GM23338 (cell line): ENCODE results near the gene F2. TPM values are rescaled to one million over a fixed set of nuclear protein-coding genes. Genes with fewer than 3 reads are reported as not detected.

ENCODE experiments used
- ATAC-seq: fragments of 200-7000 bp; cut with Tn5 transposase; 3 replicates; pipeline ENCODE4 v1.9.1; 2020
- DNase-seq: peaks from one replicate; pipeline ENCODE4 v3.0.0-alpha.2; 2015; ENCODE audit warnings: low spot score
- H2AFZ ChIP-seq: fragments of 200-600 bp; sonication (generic); 2 replicates; pipeline ENCODE4 v1.8.0; 2016; ENCODE audit warnings: antibody characterized with exemption, mild to moderate bottlenecking, moderate library complexity
- H3F3A ChIP-seq: fragments of 200-600 bp; sonication (generic); replicated peaks from 2 replicates; pipeline ENCODE4 v1.8.0; 2017; ENCODE audit warnings: antibody characterized with exemption, mixed run types, low read depth
- H3K27ac ChIP-seq: fragments of 200-600 bp; sonication (generic); 2 replicates; pipeline ENCODE4 v1.6.1; 2016; ENCODE audit warnings: low read depth
- H3K27me3 ChIP-seq: fragments of 200-600 bp; sonication (generic); 2 replicates; pipeline ENCODE4 v1.8.0; 2016; ENCODE audit warnings: mild to moderate bottlenecking, mixed run types, moderate library complexity; ENCODE audit not compliant: insufficient read depth
- H3K36me3 ChIP-seq: fragments of 200-600 bp; sonication (generic); 2 replicates; pipeline ENCODE4 v1.8.0; 2016; ENCODE audit warnings: mild to moderate bottlenecking; ENCODE audit not compliant: insufficient read depth
- H3K4me1 ChIP-seq: fragments of 200-600 bp; sonication (generic); 2 replicates; pipeline ENCODE4 v1.8.0; 2016; ENCODE audit warnings: mild to moderate bottlenecking, moderate library complexity; ENCODE audit not compliant: insufficient read depth
- H3K4me2 ChIP-seq: fragments of 200-600 bp; sonication (generic); 2 replicates; pipeline ENCODE4 v1.7.1; 2017; ENCODE audit warnings: mixed run types
- H3K4me3 ChIP-seq: fragments of 200-600 bp; sonication (generic); 2 replicates; pipeline ENCODE4 v1.6.1; 2016; ENCODE audit warnings: mixed run types
- H3K79me2 ChIP-seq: fragments of 200-600 bp; sonication (generic); replicated peaks from 2 replicates; pipeline ENCODE4 v1.8.0; 2017; ENCODE audit warnings: mild to moderate bottlenecking; ENCODE audit not compliant: insufficient read depth
- H3K9me2 ChIP-seq: fragments of 200-600 bp; sonication (generic); 2 replicates; pipeline ENCODE4 v1.8.0; 2017; ENCODE audit not compliant: insufficient read depth
- H4K20me1 ChIP-seq: fragments of 200-600 bp; sonication (generic); replicated peaks from 2 replicates; pipeline ENCODE4 v1.8.0; 2017; ENCODE audit warnings: mild to moderate bottlenecking; ENCODE audit not compliant: insufficient read depth
- H3K27ac Mint-ChIP-seq: 2 replicates; pipeline ENCODE4 v1.8.0; 2020; ENCODE audit warnings: inconsistent platforms, mild to moderate bottlenecking, moderate library complexity, mixed read lengths
- H3K27me3 Mint-ChIP-seq: 3 replicates; pipeline ENCODE4 v1.8.0; 2022; ENCODE audit warnings: low read depth, mild to moderate bottlenecking, moderate library complexity, mixed read lengths, inconsistent platforms; ENCODE audit not compliant: insufficient read depth, poor library complexity
- H3K36me3 Mint-ChIP-seq: 3 replicates; pipeline ENCODE4 v1.8.0; 2021; ENCODE audit warnings: low read depth, mild to moderate bottlenecking, inconsistent platforms, moderate library complexity, mixed read lengths
- H3K4me1 Mint-ChIP-seq: 3 replicates; pipeline ENCODE4 v1.8.0; 2020; ENCODE audit warnings: mild to moderate bottlenecking, inconsistent platforms, mixed read lengths
- H3K4me3 Mint-ChIP-seq: 3 replicates; pipeline ENCODE4 v1.8.0; 2021; ENCODE audit warnings: moderate library complexity, mild to moderate bottlenecking, inconsistent platforms, mixed read lengths
- H3K9me3 Mint-ChIP-seq: 3 replicates; pipeline ENCODE4 v1.8.0; 2020; ENCODE audit warnings: moderate library complexity, mild to moderate bottlenecking, inconsistent platforms, mixed read lengths
- CTCF ChIP-seq, 2 experiments: fragments of 200-600 bp in 1 of 2; sonication (generic) in 1 of 2; conservative IDR thresholded peaks; 2 replicates each; pipeline versions ENCODE4 v1.5.1 to v1.6.1; 2016 to 2017; ENCODE audit warnings: antibody characterized with exemption in 2 of 2, low read depth in 2 of 2, mild to moderate bottlenecking in 2 of 2, moderate library complexity in 1 of 2
- EZH2phosphoT487 ChIP-seq: fragments of 200-600 bp; sonication (generic); IDR thresholded peaks from one replicate; pipeline ENCODE4 v1.8.1; 2018; ENCODE audit warnings: antibody characterized with exemption; ENCODE audit not compliant: unreplicated experiment
- JUNB ChIP-seq: IDR thresholded peaks from one replicate; pipeline ENCODE4 v1.6.1; 2016; ENCODE audit warnings: antibody characterized with exemption; ENCODE audit not compliant: unreplicated experiment
- NANOG ChIP-seq: IDR thresholded peaks from 2 replicates; pipeline ENCODE4 v1.6.1; 2016; ENCODE audit warnings: antibody characterized with exemption, borderline replicate concordance
- STAT1 ChIP-seq: IDR thresholded peaks from one replicate; pipeline ENCODE4 v1.6.1; 2016; ENCODE audit warnings: antibody characterized with exemption; ENCODE audit not compliant: unreplicated experiment
- ZNF331 ChIP-seq: fragments of 250-450 bp; sonication (Bioruptor Pico); IDR thresholded peaks from 2 replicates; pipeline ENCODE4 v1.5.0; 2020; ENCODE audit warnings: low read depth, mild to moderate bottlenecking, moderate library complexity
- long read RNA-seq: library from polyadenylated mRNA; unstranded; transcript quantifications from one replicate; pipeline ENCODE4 v2.0.0, GENCODE V29; 2020; ENCODE audit not compliant: unreplicated experiment
- polyA plus RNA-seq: library from polyadenylated mRNA; unstranded; fragments of >200 nt; fragmentation: Nextera tagmentation; extraction: Ambion mirVana; gene quantifications from 2 replicates; pipeline ENCODE4 v1.2.1, GENCODE V29; 2016
- total RNA-seq: library from RNA; depleted of rRNA; stranded (reverse); fragments of >200 nt; shearing (Covaris generic); gene quantifications from 2 replicates; pipeline ENCODE4 v1.2.3, GENCODE V29; 2014; rRNA removed
- TF ChIP-seq, protein P1 (sequence below): IDR thresholded peaks from one replicate; pipeline ENCODE4 v1.6.1; 2018; ENCODE audit warnings: antibody characterized with exemption; ENCODE audit not compliant: unreplicated experiment
- TF ChIP-seq, protein P2 (sequence below): IDR thresholded peaks from 2 replicates; pipeline ENCODE4 v1.6.1; 2016; ENCODE audit warnings: antibody characterized with exemption

F2 gene
- total RNA-seq (0.21 TPM in 1 of 2 replicates, not detected in the other), polyA plus RNA-seq (0.31 TPM in 1 of 2 replicates, not detected in the other)
- long read RNA-seq = 0 reads

DNA sequence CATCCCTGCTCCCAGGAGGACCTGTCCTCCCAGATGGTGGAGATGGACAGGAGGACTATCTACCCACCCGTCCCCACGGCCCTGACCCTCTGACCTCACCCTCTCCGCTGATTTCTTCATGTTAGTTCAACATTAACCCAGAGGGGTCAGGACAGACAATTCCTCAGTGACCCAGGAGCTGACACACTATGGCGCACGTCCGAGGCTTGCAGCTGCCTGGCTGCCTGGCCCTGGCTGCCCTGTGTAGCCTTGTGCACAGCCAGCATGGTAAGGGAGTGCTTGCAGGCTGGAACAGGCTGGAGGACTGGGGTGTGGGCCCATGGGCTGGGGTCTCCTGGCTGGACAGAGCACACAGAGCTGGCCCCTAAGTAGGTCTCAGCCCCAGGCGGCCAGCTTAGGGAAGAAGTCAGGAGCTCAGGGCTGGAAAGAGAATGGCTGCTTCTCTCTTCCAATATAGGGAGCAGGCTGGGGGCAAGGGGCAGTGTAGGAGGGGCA lies at the start of gene F2:
TSS of gene F2 (plus strand) at position 166 of the 495 bp plus-strand sequence. CDS start at position 189, 23 bp downstream.
- DNase-seq (no peak), ATAC-seq (no peak; the same call in 2 of the 3 replicates)
- Histone ChIP-seq H2AFZ (peak within 1 kb of the TSS; percentile 52), H3K27me3 (no peaks in the 10 kb centered on the region), H3F3A (no peaks in the 10 kb centered on the region), H3K9me2 (no peaks in the 10 kb centered on the region), H3K4me3 (no peak within 1 kb of the TSS), H3K4me1 (no peaks in the 10 kb centered on the region), H3K4me2 (no peak within 1 kb of the TSS), H3K27ac (no peak within 1 kb of the TSS), H3K79me2 (no peaks in the 10 kb centered on the region), H4K20me1 (no peaks in the 10 kb centered on the region), H3K36me3 (no peaks in the 10 kb centered on the region)
- peaks cover 9% of the 10 kb centered on the region for H3K27me3 Mint-ChIP-seq
- H3K27ac Mint-ChIP-seq = no peak within 1 kb of the TSS
- no peaks in the 10 kb centered on the region for H3K36me3 Mint-ChIP-seq
- H3K4me3 Mint-ChIP-seq = no peak within 1 kb of the TSS
- peaks cover 6% of the 10 kb centered on the region for H3K4me1 Mint-ChIP-seq
- no peak for TF ChIP-seq ZNF331 (CRISPR knock-in tag)
- TF ChIP-seq, protein P1, sequence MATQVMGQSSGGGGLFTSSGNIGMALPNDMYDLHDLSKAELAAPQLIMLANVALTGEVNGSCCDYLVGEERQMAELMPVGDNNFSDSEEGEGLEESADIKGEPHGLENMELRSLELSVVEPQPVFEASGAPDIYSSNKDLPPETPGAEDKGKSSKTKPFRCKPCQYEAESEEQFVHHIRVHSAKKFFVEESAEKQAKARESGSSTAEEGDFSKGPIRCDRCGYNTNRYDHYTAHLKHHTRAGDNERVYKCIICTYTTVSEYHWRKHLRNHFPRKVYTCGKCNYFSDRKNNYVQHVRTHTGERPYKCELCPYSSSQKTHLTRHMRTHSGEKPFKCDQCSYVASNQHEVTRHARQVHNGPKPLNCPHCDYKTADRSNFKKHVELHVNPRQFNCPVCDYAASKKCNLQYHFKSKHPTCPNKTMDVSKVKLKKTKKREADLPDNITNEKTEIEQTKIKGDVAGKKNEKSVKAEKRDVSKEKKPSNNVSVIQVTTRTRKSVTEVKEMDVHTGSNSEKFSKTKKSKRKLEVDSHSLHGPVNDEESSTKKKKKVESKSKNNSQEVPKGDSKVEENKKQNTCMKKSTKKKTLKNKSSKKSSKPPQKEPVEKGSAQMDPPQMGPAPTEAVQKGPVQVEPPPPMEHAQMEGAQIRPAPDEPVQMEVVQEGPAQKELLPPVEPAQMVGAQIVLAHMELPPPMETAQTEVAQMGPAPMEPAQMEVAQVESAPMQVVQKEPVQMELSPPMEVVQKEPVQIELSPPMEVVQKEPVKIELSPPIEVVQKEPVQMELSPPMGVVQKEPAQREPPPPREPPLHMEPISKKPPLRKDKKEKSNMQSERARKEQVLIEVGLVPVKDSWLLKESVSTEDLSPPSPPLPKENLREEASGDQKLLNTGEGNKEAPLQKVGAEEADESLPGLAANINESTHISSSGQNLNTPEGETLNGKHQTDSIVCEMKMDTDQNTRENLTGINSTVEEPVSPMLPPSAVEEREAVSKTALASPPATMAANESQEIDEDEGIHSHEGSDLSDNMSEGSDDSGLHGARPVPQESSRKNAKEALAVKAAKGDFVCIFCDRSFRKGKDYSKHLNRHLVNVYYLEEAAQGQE = no peak
- TF ChIP-seq STAT1 = no peak
- TF ChIP-seq JUNB = no peak
- TF ChIP-seq EZH2phosphoT487 = no peak
- H3K9me3 Mint-ChIP-seq = no peaks in the 10 kb centered on the region; the same call in 2 of the 3 replicates

- peaks cover 4% of the 10 kb centered on the region; the same call in 1 of the 2 replicates for H4K20me1 ChIP-seq
- H3K9me2 ChIP-seq = no peaks in the 10 kb centered on the region
- H3K4me3 ChIP-seq = no peak overlapping the region
- peaks cover 31% of the 10 kb centered on the region; the same call in 1 of the 2 replicates for H3K36me3 ChIP-seq
- no peak overlapping the region for H3K4me2 ChIP-seq
- H3K79me2 ChIP-seq = no peaks in the 10 kb centered on the region
- peak; percentile 76 for ATAC-seq
- H3F3A ChIP-seq = peaks cover 8% of the 10 kb centered on the region; the same call in 1 of the 2 replicates
- peaks cover 6% of the 10 kb centered on the region for H3K27me3 Mint-ChIP-seq
- peaks cover 9% of the 10 kb centered on the region for H3K4me1 ChIP-seq
- no peaks in the 10 kb centered on the region for H3K9me3 Mint-ChIP-seq
- peaks cover 10% of the 10 kb centered on the region for H3K4me1 Mint-ChIP-seq
- H2AFZ ChIP-seq = no peak overlapping the region
- H3K27me3 ChIP-seq = no peaks in the 10 kb centered on the region
- H3K4me3 Mint-ChIP-seq = no peak overlapping the region
- H3K27ac ChIP-seq = no peak overlapping the region
- DNase-seq = peak; percentile 50
- H3K36me3 Mint-ChIP-seq = peaks cover 51% of the 10 kb centered on the region
- no peak overlapping the region for H3K27ac Mint-ChIP-seq
- TF ChIP-seq, protein P2, sequence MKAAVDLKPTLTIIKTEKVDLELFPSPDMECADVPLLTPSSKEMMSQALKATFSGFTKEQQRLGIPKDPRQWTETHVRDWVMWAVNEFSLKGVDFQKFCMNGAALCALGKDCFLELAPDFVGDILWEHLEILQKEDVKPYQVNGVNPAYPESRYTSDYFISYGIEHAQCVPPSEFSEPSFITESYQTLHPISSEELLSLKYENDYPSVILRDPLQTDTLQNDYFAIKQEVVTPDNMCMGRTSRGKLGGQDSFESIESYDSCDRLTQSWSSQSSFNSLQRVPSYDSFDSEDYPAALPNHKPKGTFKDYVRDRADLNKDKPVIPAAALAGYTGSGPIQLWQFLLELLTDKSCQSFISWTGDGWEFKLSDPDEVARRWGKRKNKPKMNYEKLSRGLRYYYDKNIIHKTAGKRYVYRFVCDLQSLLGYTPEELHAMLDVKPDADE = no peak
- TF ChIP-seq CTCF (conservative IDR thresholded peaks at IDR 0.05; ENCODE audit: low read depth in 2 of 2) (peak; percentile 68 to 72), NANOG (no peak)
These were observed 49.3 kb upstream of the F2 start for GRCh38 chr11:46669711-46670139.
